HG03159 (cell line): ENCODE results near the gene PIEZO2.
A peak's percentile ranks its signal among the peaks of the same experiment; 100 is the strongest.

Experiments used
- ATAC-seq: cut with Tn5 transposase; IDR thresholded peaks from one replicate; pipeline ENCODE4 v1.9.1; 2021; ENCODE audit warnings: mild to moderate bottlenecking, moderate library complexity; ENCODE audit not compliant: unreplicated experiment

Gene PIEZO2

GRCh38 chr18:10989486-10989885 lies 159.9 kb downstream of the PIEZO2 start:
- no peak for ATAC-seq

- ATAC-seq: no peak
Measured at GRCh38 chr18:10985689-10986088, 163.7 kb downstream of the PIEZO2 start.

DNA sequence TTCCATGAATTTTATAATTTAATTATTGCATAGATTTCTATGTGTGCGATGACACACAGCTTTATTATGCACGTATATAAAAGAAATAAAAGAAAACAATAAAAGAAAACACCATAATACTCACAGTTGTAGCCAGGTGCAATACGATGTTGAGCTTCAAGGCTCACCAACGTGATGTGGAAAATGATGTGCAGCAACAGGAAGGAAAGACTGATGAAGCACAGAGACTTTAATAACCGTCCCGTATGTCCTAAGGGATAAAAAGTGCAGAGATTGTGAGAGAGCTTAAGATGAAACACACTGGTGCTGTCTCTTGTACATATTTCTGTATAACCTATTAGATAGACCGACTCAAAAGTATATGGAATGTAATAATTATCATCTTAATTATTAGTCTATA lies 170.0 kb downstream of the PIEZO2 start:
- ATAC-seq: no peak

- no peak for ATAC-seq
Measured at GRCh38 chr18:10977042-10977441, 172.3 kb downstream of the PIEZO2 start.

- no peak for ATAC-seq
Measured at GRCh38 chr18:10973567-10974203, 175.7 kb downstream of the PIEZO2 start.

DNA sequence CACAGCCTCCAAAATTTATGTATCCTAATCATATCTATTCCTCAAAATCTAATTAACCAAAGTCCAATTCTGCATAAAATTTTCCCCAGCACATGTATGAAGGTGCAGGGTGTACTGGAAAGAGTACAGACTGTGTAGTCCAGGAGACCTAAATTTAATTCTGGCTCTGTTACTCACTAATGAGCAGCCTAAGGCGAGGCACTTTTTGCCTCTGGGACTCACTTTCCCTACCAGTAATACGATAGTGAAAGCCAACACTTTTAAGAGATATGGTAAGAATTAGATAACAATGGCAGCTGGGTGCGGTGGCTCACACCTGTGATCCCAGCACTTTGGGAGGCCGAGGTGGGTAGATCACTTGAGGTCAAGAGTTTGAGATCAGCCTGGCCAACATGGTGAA lies 177.7 kb downstream of the PIEZO2 start:
- no peak for ATAC-seq

DNA sequence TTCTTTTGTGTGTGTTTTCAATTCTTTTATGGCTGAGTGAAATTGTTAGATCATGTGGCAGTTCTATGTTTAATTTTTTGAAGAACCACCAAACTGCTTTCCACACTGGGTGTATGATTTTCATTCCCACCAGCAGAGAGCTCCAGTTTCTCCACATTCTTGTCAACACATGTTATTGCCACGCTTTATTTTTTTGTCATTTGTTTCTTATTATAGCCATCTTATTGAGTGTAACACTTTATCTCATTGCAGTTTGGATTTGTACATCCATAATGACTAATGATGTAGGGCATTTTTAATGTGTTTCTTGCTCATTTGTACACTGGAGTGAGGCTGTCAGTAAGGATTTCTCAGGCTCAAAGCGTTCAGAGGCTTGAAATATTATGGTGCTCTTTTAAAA lies 184.2 kb downstream of the PIEZO2 start:
- no peak for ATAC-seq

DNA sequence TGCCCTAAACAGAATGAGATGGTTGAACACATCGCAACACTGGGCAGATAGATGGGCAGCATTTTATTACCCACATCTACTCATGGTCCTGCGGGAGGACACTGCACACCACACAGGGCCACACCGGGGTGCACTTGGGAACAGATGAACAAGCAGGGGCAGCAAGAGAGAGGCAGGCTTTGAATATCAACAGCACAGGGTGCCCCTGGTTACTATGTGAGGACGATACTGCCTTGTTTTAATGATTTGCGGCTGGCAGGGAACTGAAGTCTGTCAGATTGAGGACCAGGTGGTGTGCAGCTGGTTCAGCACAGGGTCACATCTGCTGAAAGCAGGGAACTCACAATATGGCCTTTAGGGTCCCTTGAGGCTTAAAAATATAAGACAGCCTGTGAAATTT lies 195.7 kb downstream of the PIEZO2 start:
- ATAC-seq: peak; percentile 57

- ATAC-seq: no peak
Measured at GRCh38 chr18:10951631-10952544, 197.5 kb downstream of the PIEZO2 start.

DNA sequence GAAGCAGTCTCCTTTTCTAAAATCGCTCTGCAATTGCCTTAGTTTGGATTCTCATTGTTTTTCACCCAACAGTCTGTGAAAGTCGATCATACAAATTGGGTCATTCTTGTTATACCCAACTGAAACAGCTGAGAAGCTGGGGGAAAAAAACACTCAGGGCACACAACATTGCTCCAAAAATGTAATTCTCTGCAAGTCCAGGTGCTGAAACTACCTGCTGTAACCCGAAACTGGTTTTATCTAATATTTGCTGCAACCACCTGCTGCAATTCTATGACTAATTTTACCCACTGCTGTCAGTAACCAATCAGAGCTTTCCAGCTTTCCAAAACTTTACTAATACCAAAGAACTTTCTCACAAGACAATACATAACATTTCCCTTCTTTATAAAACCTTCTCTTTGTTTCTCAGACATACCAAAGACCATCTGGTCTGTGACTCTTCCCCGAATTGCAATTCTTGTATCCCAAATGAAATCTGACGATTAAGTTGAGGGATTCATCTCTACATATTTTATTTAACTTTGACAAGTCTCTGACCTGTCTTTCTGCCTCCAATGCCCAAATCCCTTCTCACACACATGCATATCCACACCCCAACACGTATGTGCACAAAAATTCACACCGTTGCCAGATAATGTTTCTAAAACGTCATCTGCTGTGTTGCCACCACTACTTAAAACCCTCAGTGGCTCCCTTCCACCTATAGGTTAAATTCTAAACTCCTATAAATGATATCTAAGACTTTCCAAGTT lies 198.3 kb downstream of the PIEZO2 start:
- ATAC-seq: peak; percentile 46

DNA sequence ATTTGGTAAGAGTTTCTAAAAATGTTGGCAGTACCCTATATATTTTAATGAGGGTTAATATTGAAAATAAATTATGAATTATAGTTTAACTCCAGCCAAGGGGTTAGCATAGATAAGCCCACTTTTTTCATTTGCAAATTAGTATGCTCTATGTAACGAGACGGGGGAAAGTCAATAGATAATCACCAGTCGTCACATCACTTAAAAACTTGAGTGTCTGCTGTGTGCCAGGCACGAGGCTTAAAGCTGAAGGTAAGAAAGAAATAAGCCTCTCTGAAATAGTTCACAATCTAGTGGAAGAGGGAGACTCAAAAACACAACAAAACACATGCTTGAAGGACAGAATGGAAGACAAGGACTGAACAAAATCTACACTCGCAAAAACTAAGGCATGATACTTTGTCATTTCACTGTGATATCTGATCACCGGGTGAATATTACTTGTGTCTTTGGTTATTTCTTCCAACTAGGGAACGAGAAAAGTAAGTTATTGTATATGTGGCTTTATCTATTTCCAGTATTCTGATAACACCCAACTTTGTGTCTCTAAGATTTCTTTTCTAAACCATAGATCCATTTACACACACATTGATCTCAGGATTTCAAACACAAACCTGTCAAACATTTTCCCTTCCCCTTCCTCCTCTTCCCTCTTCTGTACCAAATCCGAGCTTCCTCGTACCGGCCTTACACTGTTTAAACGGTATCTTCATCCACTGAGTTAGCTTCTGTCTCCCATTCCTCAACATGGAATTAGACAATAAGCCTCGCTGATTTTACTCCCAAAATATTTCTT lies 199.1 kb downstream of the PIEZO2 start:
- no peak for ATAC-seq

GRCh38 chr18:10949655-10950054 lies 199.7 kb downstream of the PIEZO2 start:
- ATAC-seq: no peak

GRCh38 chr18:10948421-10948820 lies 200.9 kb downstream of the PIEZO2 start:
- ATAC-seq: no peak

DNA sequence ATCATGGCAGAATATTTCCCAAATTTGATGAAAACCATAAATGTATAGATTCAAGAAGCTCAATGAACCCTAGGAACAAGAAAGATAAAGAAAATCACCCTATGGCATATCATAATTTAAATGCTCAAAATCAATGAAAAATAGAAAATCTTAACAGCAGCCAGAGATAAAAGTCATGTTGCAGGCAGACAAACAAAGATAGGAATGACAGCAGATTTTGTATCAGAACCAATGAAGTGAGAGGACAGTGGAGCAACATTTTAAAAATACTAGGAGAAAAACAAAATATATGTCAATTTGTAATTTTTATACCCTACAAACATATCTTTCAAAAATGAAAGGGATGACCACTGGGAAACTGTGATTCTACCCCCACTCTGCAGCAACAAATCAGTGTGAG lies 203.3 kb downstream of the PIEZO2 start:
- no peak for ATAC-seq

DNA sequence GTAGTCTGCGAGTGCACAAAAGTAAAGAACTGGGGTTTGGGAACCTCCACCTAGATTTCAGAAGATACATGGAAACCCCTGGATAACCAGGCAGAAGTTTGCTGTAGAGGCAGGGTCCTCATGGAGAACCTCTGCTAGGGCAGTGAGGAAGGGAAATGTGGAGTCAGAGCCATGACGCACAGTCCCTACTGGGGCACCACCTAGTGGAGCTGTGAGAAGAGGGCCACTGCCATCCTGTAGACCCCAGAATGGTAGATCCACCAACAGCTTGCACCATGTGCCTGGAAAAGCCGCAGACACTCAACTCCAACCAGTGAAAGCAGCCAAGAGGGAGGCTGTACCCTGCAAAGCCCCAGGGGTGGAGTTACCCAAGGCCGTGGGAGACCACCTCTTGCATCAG lies 206.4 kb downstream of the PIEZO2 start:
- ATAC-seq: no peak

DNA sequence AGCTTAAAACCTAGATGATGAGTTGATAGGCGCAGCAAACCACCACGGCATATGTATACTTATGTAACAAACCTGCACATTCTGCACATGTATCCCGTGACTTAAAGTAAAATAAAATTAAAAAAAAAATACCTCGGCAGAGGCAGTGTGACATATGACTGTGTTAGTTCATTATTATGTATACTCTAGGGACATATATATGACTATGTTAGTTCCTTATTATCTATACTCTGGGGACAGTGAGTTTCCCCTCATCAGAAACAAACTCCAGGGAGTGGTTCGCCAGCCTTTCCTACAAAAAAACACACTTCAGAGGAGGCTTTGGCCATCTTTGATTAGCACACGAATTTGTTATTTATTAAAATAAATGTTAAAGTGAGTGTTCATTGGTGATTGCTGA lies 209.5 kb downstream of the PIEZO2 start:
- ATAC-seq: no peak

GRCh38 chr18:10937743-10938640 lies 211.4 kb downstream of the PIEZO2 start:
- ATAC-seq: no peak

- no peak for ATAC-seq
Measured at GRCh38 chr18:10936176-10937053, 213.0 kb downstream of the PIEZO2 start.

- ATAC-seq: no peak
Measured at GRCh38 chr18:10935588-10935987, 213.8 kb downstream of the PIEZO2 start.
